Measurements from ENCODE around the gene CFAP99. TPM values are rescaled to one million over a fixed set of nuclear protein-coding genes. Genes with fewer than 3 reads are reported as not detected.
A peak's percentile ranks its signal among the peaks of the same experiment; 100 is the strongest.

The CFAP99 gene
- total and polyA plus RNA-seq, 2 donors (not counting 1 experiment from before 2014, with no cell fraction given), result not detected

GRCh38 chr4:2412885-2413716 lies 5.7 kb upstream of the CFAP99 start:
- peaks cover 17% of the 10 kb centered on the region for H3K27me3 Mint-ChIP-seq
- no peak overlapping the region for H3K27ac ChIP-seq (ENCODE audit: low read length in 2 of 2)
- peaks cover 39% of the 10 kb centered on the region for H3K4me1 Mint-ChIP-seq
- H3K4me3 ChIP-seq (ENCODE audit: control extremely low read depth in 1 of 5, extremely low read depth in 1 of 5, insufficient read depth in 1 of 5, low read depth in 2 of 5, low read length in 4 of 5), result peak overlapping the region in 4 of 5 experiments; percentile 27 to 54 (median 48)
- H3K36me3 ChIP-seq (replicated peaks in 1 of 2; ENCODE audit: control extremely low read depth in 1 of 2, control insufficient read depth in 1 of 2, extremely low read depth in 1 of 2, insufficient read depth in 2 of 2, low read length in 1 of 2), result no peaks in the 10 kb centered on the region
- H3K4me3 Mint-ChIP-seq, result peak overlapping the region; percentile 71
- H2AFZ ChIP-seq (ENCODE audit: insufficient read depth, low read depth, low read length, poor library complexity, severe bottlenecking), result peak overlapping the region; percentile 67
- no peaks in the 10 kb centered on the region for H3K9me3 Mint-ChIP-seq (ENCODE audit: insufficient read depth)
- peaks cover 0 to 58% (median 21%) of the 10 kb centered on the region in 4 experiments for H3K27me3 ChIP-seq (replicated peaks in 1 of 4; ENCODE audit: control extremely low read depth in 1 of 4, control insufficient read depth in 3 of 4, insufficient read depth in 4 of 4, low read length in 3 of 4)
- peak overlapping the region; percentile 50 for H3K9ac ChIP-seq (ENCODE audit: low read length)
- ATAC-seq (ENCODE audit: low read depth) (peak; percentile 69), DNase-seq (peak; percentile 79)
- no peaks in the 10 kb centered on the region for H4K20me1 ChIP-seq (ENCODE audit: control insufficient read depth, insufficient read depth, low read length, poor library complexity, severe bottlenecking)
- H3K27ac Mint-ChIP-seq, result peak overlapping the region; percentile 33
- H3K4me1 ChIP-seq (ENCODE audit: control insufficient read depth in 2 of 2, insufficient read depth in 2 of 2, low read length in 2 of 2), result peaks cover 40 to 41% of the 10 kb centered on the region in 2 donors
- CTCF ChIA-PET, result interaction anchor here (1.1 to 2.4 kb wide), 5 partner anchors 15 to 193 kb away, joined by 3 to 12 read pairs (median 3); no protein-coding TSS in a partner anchor
- TF ChIP-seq EZH2 (IDR thresholded peaks at IDR 0.05; ENCODE audit: borderline replicate concordance, insufficient read depth, low read depth, low read length, poor library complexity, severe bottlenecking), result no peak
- no peak for TF ChIP-seq CTCF (IDR thresholded peaks at IDR 0.05)
- H3K4me2 ChIP-seq (replicated peaks; ENCODE audit: low read depth, low read length, poor library complexity, severe bottlenecking), result peak overlapping the region; percentile 76
- intact Hi-C loops (cut with micrococcal nuclease), result no loop called here
- 0% methylated on average over 27 of the region's 30 CpGs for WGBS (ENCODE audit: insufficient coverage)
- H3K9me3 ChIP-seq (ENCODE audit: control extremely low read depth in 1 of 3, control insufficient read depth in 2 of 3, insufficient read depth in 1 of 3, low read length in 2 of 3), result peaks cover 0 to 19% (median 0%) of the 10 kb centered on the region in 3 donors
- H3K79me2 ChIP-seq (ENCODE audit: control insufficient read depth, insufficient read depth, low read length), result no peaks in the 10 kb centered on the region
- POLR2A ChIA-PET, result interaction anchor here (0.8 to 1.5 kb wide), 2 partner anchors 9 to 131 kb away, joined by 3 to 4 read pairs; no protein-coding TSS in a partner anchor

Data from B cell (primary cell).